ENCODE measurements around the gene TGIF1.

The TGIF1 gene

DNA sequence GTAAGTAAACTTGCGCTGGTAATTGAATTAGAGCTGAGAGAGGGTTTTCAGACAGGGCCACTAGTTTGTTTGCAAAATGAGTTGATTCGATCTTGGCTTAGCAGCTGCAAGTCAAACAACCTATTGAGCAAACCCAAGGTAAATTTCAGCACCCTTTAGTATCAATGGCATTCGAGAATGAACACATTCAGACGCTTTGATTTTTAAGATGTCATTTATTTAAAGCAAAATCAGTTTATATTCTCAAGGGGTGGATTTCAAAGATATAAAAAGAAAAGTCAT is 44.2 kb downstream of the TGIF1 start:
- no peak for DNase-seq (ENCODE audit: low read depth)
- TF ChIP-seq, protein P1, sequence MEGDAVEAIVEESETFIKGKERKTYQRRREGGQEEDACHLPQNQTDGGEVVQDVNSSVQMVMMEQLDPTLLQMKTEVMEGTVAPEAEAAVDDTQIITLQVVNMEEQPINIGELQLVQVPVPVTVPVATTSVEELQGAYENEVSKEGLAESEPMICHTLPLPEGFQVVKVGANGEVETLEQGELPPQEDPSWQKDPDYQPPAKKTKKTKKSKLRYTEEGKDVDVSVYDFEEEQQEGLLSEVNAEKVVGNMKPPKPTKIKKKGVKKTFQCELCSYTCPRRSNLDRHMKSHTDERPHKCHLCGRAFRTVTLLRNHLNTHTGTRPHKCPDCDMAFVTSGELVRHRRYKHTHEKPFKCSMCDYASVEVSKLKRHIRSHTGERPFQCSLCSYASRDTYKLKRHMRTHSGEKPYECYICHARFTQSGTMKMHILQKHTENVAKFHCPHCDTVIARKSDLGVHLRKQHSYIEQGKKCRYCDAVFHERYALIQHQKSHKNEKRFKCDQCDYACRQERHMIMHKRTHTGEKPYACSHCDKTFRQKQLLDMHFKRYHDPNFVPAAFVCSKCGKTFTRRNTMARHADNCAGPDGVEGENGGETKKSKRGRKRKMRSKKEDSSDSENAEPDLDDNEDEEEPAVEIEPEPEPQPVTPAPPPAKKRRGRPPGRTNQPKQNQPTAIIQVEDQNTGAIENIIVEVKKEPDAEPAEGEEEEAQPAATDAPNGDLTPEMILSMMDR (conservative IDR thresholded peaks at IDR 0.05; ENCODE audit: low read length), result no peak
- no peak overlapping the region for H3K4me3 ChIP-seq (ENCODE audit: low read length)

DNA sequence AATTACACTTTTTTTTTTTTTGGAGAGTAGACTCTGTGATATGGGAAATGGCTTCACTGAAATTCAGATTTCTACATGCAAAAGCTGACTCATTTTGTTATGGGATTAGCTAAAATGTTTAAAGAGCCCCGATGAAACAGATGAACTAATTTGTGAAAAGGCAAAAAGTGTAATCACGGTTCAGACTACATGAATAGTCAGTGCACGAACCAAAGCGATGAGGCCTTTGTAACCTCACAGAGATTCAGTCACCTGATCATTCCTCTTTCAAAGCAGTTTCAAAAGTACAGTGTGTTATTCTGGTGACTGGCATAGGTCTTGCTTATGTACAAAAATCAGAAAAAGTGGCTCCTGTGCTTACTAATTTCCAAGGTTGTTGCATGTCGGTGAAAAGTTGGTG is 44.6 kb downstream of the TGIF1 start:
- TF ChIP-seq, protein P1 (conservative IDR thresholded peaks at IDR 0.05; ENCODE audit: low read length), result no peak
- H3K4me3 ChIP-seq (ENCODE audit: low read length), result no peak overlapping the region
- DNase-seq (ENCODE audit: low read depth), result no peak

DNA sequence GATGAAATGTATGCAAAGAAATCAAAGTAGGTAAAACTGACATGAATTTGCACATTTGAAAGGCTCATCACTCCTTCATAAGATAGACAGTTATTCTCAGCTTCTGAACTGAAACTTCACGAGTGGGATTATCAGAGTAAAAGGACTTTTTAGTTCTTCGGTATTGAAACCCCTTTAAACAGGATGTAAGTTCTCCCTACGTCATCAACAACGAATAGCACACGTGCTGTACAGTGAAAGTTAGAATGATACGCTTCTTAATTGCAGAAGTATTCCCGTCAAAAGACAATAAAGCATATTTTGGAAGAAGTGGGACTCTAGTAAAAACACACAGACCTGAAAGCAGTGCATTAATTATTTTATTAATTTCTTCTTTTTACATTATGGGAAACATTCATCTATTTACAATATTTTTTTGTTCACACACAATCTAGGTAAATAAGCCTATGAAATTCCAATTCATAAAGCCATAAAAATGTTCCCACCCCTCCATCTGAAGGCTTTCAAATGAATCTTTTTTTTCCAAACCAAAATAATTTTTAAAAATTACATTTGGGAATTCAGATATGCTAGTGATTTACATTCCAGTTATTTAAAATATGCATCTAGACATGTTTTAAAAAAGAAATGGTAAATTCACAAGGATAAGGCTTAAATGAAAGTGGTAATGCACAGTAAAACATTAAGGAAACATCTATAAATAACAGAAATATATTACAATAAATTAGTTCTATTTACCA is 45.9 kb downstream of the TGIF1 start:
- TF ChIP-seq, protein P1 (conservative IDR thresholded peaks at IDR 0.05; ENCODE audit: low read length), result no peak
- DNase-seq (ENCODE audit: low read depth), result no peak
- no peak overlapping the region for H3K4me3 ChIP-seq (ENCODE audit: low read length)

DNA sequence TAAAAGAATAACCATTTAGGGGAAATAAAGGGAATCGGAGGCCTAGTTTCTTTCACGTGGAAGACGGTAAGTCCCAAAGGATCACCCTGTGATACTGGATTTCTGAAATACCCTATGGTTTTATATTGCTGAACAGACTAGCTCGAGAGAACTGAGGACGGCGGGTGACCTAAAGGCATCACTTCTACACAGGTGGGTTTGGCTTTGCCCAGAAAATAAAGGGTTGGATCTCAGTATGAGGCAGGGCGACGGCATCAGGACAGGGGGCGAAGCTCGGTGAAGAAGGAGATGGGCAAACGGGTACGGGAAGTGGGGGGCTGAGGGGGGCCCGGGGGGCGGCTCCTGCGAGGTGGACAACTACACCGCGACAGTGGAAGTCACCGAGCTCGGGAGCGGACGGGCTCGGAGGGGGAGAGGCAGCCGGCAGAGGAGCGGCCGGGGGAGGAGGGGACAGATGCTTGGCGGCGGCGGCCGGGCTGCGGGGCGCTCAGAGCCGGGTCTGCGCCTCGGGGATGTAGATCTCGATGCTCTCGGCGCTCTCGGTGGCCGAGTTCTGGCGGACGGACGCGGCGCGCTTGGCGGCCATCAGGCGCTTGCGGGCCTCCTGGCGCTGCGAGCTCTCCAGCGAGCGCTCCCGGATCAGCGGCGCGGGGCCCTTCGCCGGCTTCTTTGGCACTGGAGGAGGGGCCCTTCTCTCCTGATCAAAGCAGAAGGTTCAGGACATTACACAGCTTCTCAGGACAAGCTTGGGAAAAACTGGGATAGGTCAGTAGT is 48.9 kb downstream of the TGIF1 start:
- H3K4me3 ChIP-seq (ENCODE audit: low read length), result peak overlapping the region; percentile 46
- TF ChIP-seq, protein P1 (conservative IDR thresholded peaks at IDR 0.05; ENCODE audit: low read length), result no peak
- peak; percentile 39 for DNase-seq (ENCODE audit: low read depth)

DNA sequence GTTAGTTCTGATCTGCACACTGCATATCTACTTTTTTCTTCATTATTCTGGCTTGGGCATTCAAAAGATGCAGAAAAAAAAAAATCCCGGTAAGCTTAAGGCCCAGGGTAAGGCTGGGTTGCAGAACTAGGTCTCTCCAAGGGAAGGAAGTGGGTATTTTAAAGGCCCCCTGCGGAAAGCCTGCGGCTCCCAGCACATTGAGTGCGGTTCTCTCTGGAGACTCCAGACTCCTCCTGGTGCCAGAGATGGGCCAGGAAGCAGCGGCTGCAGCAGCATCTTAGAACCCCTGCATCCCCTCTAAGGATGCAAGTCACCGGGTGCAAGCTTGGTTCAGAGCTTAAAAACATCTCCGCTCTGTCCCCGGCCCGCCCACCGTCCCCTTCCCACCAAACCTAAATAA is 49.5 kb downstream of the TGIF1 start:
- H3K4me3 ChIP-seq (ENCODE audit: low read length), result peak overlapping the region; percentile 46
- DNase-seq (ENCODE audit: low read depth), result no peak
- TF ChIP-seq, protein P1 (conservative IDR thresholded peaks at IDR 0.05; ENCODE audit: low read length), result 0 out of 2 replicates have a peak, but pooled peaks have one; percentile 9

DNA sequence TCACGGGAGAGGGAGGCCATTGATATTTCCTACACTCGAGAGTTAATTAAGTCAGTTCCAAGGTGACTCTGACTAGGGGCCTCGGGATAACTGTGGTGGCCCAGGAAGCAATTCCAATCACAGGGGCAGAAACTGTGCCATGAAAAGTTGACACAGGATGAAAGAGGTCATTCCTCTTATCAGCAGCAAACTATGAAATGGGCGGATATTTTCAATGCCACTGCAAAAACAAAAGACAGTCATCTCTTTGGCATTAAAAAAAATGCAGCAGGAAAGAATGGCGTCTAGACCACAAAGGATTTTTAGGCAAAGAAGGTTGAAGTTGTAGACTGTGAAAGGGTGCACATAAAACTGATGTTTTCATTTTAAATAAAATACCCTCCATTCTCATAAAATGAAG is 50.0 kb downstream of the TGIF1 start:
- no peak for DNase-seq (ENCODE audit: low read depth)

More for the DNA sequence above, 50.0 kb downstream of the TGIF1 start:
- no peak overlapping the region for H3K4me3 ChIP-seq (ENCODE audit: low read length)
- TF ChIP-seq, protein P1 (conservative IDR thresholded peaks at IDR 0.05; ENCODE audit: low read length), result no peak
